Mesenteric fat pad (tissue), 1 donor: Measurements from ENCODE around the gene STAG2. TPM values are rescaled to one million over a fixed set of nuclear protein-coding genes. Genes with fewer than 3 reads are reported as not detected.

Experiments used
- DNase-seq: peaks from one replicate; pipeline ENCODE4 v3.0.0-alpha.2; 2020; ENCODE audit warnings: low spot score
- total RNA-seq: library from RNA; stranded (reverse); fragmentation: NEBNext Ultra II Directional; extraction: Animal tissue kit (Norgen Biotek cat#: 25700); gene quantifications from one replicate; pipeline ENCODE4 v1.2.1, GENCODE V29; 2021
- donor health status: DM: yes; HTN: yes; CAD: no.

The STAG2 gene
- total RNA-seq, 1 donor from 2014 or later: 52.0 TPM

GRCh38 chrX:123973921-123974320 is 12.4 kb downstream of the STAG2 start:
- DNase-seq: no peak

GRCh38 chrX:123975180-123975579 is 13.7 kb downstream of the STAG2 start:
- DNase-seq: no peak

- DNase-seq: no peak
These were observed 15.3 kb downstream of the STAG2 start for GRCh38 chrX:123976706-123977316.

GRCh38 chrX:123983240-123983639 is 21.7 kb downstream of the STAG2 start:
- no peak for DNase-seq

GRCh38 chrX:123986377-123986776 is 24.9 kb downstream of the STAG2 start:
- no peak for DNase-seq

GRCh38 chrX:123988423-123989111 is 27.1 kb downstream of the STAG2 start:
- no peak for DNase-seq

- no peak for DNase-seq
These were observed 27.7 kb downstream of the STAG2 start for GRCh38 chrX:123989235-123989634.

GRCh38 chrX:123990169-123990568 is 28.7 kb downstream of the STAG2 start:
- no peak for DNase-seq

GRCh38 chrX:123990602-123991001 is 29.1 kb downstream of the STAG2 start:
- no peak for DNase-seq

- no peak for DNase-seq
These were observed 31.8 kb downstream of the STAG2 start for GRCh38 chrX:123993326-123993725.

GRCh38 chrX:123993904-123994635 is 32.6 kb downstream of the STAG2 start:
- DNase-seq: no peak

GRCh38 chrX:123994730-123995129 is 33.2 kb downstream of the STAG2 start:
- DNase-seq: no peak

- DNase-seq: no peak
These were observed 40.1 kb downstream of the STAG2 start for GRCh38 chrX:124001581-124001980.

GRCh38 chrX:124005228-124005627 is 43.7 kb downstream of the STAG2 start:
- DNase-seq: no peak

GRCh38 chrX:124010157-124010556 is 48.7 kb downstream of the STAG2 start:
- no peak for DNase-seq

GRCh38 chrX:124010566-124010965 is 49.1 kb downstream of the STAG2 start:
- DNase-seq: no peak

GRCh38 chrX:124015721-124016120 is 54.2 kb downstream of the STAG2 start:
- no peak for DNase-seq

- DNase-seq: no peak
These were observed 55.3 kb downstream of the STAG2 start for GRCh38 chrX:124016825-124017224.

- no peak for DNase-seq
These were observed 56.5 kb downstream of the STAG2 start for GRCh38 chrX:124018023-124018422.

GRCh38 chrX:124023838-124024238 is 62.3 kb downstream of the STAG2 start:
- no peak for DNase-seq

GRCh38 chrX:124026529-124026928 is 65.0 kb downstream of the STAG2 start:
- no peak for DNase-seq

GRCh38 chrX:124028182-124028581 is 66.7 kb downstream of the STAG2 start:
- no peak for DNase-seq
